ENCODE data around the gene CAPG. TPM values are rescaled to one million over a fixed set of nuclear protein-coding genes. Genes with fewer than 3 reads are reported as not detected.

CAPG gene
- total RNA-seq, 1 donor: 56.6 TPM

- DNase-seq (ENCODE audit: low read depth): no peak
- no peak overlapping the region for H3K4me3 ChIP-seq (ENCODE audit: low read depth, low read length)
- TF ChIP-seq, protein P1, sequence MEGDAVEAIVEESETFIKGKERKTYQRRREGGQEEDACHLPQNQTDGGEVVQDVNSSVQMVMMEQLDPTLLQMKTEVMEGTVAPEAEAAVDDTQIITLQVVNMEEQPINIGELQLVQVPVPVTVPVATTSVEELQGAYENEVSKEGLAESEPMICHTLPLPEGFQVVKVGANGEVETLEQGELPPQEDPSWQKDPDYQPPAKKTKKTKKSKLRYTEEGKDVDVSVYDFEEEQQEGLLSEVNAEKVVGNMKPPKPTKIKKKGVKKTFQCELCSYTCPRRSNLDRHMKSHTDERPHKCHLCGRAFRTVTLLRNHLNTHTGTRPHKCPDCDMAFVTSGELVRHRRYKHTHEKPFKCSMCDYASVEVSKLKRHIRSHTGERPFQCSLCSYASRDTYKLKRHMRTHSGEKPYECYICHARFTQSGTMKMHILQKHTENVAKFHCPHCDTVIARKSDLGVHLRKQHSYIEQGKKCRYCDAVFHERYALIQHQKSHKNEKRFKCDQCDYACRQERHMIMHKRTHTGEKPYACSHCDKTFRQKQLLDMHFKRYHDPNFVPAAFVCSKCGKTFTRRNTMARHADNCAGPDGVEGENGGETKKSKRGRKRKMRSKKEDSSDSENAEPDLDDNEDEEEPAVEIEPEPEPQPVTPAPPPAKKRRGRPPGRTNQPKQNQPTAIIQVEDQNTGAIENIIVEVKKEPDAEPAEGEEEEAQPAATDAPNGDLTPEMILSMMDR (IDR thresholded peaks at IDR 0.05; ENCODE audit: insufficient read depth, low read depth, low read length): no peak
Observed at GRCh38 chr2:85400541-85401463, 9.4 kb downstream of the CAPG start.

- DNase-seq (ENCODE audit: low read depth): no peak
- TF ChIP-seq, protein P1 (IDR thresholded peaks at IDR 0.05; ENCODE audit: insufficient read depth, low read depth, low read length): no peak
- no peak overlapping the region for H3K4me3 ChIP-seq (ENCODE audit: low read depth, low read length)
Observed at GRCh38 chr2:85400023-85400422, 10.1 kb downstream of the CAPG start.

DNA sequence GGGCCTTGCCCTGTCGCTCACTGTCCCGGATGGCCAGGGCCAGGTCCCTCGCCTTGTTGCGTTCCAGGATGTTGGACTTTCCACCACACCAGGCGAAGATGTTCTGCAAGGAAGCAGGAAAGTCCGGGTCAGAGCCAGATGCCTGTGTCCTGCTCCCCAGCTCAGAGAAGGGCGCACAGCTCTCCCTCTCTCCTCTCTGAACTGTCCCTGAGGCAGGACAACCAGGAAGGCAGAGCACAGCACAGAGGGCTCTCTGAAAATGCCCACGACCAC, 11.0 kb downstream of the CAPG start:
- TF ChIP-seq, protein P1 (IDR thresholded peaks at IDR 0.05; ENCODE audit: insufficient read depth, low read depth, low read length): no peak
- H3K4me3 ChIP-seq (ENCODE audit: low read depth, low read length): no peak overlapping the region

GRCh38 chr2:85398426-85399182, 11.6 kb downstream of the CAPG start:
- TF ChIP-seq, protein P1 (IDR thresholded peaks at IDR 0.05; ENCODE audit: insufficient read depth, low read depth, low read length): no peak
- H3K4me3 ChIP-seq (ENCODE audit: low read depth, low read length): no peak overlapping the region
- no peak for DNase-seq (ENCODE audit: low read depth)

More for the DNA sequence above, 11.0 kb downstream of the CAPG start:
- no peak for DNase-seq (ENCODE audit: low read depth)

DNA sequence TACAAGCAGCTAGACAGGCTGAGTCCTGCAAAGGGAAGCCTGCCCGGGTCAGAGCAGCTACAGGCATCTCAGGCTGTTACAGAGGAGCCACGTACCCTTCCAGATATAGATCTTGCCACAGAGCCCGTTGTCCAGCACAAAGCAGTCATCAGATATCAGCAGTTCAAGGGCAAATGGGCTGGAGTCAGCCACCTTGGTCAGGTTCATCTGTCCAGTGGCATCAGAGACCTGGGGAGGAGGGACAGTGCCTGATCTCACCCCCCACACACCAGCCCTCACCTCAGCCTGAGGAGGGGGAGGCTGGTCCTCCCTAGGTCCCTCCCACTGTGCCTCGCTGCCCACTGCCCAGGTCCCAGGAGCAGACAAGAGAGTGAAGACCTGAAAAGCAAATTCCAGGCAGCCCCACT, 12.2 kb downstream of the CAPG start:
- DNase-seq (ENCODE audit: low read depth): no peak
- no peak overlapping the region for H3K4me3 ChIP-seq (ENCODE audit: low read depth, low read length)
- TF ChIP-seq, protein P1 (IDR thresholded peaks at IDR 0.05; ENCODE audit: insufficient read depth, low read depth, low read length): no peak

- H3K4me3 ChIP-seq (ENCODE audit: low read depth, low read length): no peak overlapping the region
- TF ChIP-seq, protein P1 (IDR thresholded peaks at IDR 0.05; ENCODE audit: insufficient read depth, low read depth, low read length): no peak
- no peak for DNase-seq (ENCODE audit: low read depth)
Observed at GRCh38 chr2:85396531-85397470, 13.4 kb downstream of the CAPG start.
